ENCODE data around the gene LHFPL6. TPM values are rescaled to one million over a fixed set of nuclear protein-coding genes. Genes with fewer than 3 reads are reported as not detected.

The LHFPL6 gene
- total RNA-seq, 1 experiment from 2014 or later = 8.9 TPM

DNA sequence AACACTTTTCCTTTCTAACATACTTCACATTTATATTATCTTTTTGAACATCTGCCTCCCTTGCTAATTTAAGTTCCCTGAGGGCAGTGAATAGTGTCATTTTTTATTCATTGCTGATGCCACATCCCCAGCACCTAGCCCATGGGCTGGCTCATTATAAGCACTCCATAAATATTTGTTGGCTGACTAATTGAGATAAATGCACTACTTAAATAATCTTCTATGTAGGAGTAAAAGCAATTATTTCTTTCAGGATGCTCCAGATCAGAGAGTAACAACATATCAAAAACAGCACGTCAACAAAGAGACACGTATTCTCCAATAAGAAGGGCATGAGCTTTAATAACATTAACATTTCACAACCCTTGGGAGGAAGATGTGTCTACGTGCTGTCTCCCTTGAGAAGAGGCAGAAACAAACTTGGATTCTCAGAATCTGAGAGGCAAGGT lies 228.2 kb downstream of the LHFPL6 start:
- POLR2A ChIA-PET = no interaction called here
- BruUV-seq (replicated peaks) = no TSS peak
- no peak for TF ChIP-seq CTCF (IDR thresholded peaks at IDR 0.05; ENCODE audit: unreplicated experiment)
- Mint-ChIP-seq H3K36me3 (ENCODE audit: insufficient read depth, unreplicated experiment) (no peaks in the 10 kb centered on the region), H3K9me3 (ENCODE audit: unreplicated experiment) (no peaks in the 10 kb centered on the region), H3K27me3 (ENCODE audit: insufficient read depth, unreplicated experiment) (no peaks in the 10 kb centered on the region), H3K27ac (ENCODE audit: low read depth, unreplicated experiment) (no peak overlapping the region), H3K4me3 (ENCODE audit: unreplicated experiment) (no peak overlapping the region), H3K4me1 (ENCODE audit: insufficient read depth, unreplicated experiment) (no peaks in the 10 kb centered on the region)
- no peak for DNase-seq (ENCODE audit: unreplicated experiment)
- intact Hi-C loops (cut with micrococcal nuclease) = no loop called here
- CTCF ChIA-PET = interaction anchor here (0.6 kb wide), 3 partner anchors 177 to 231 kb away, joined by 3 to 5 read pairs (median 3); no protein-coding TSS in a partner anchor

GRCh38 chr13:39373145-39373544 lies 229.8 kb downstream of the LHFPL6 start:
- H3K36me3 Mint-ChIP-seq (ENCODE audit: insufficient read depth, unreplicated experiment) = no peaks in the 10 kb centered on the region
- no peak for DNase-seq (ENCODE audit: unreplicated experiment)
- H3K27ac Mint-ChIP-seq (ENCODE audit: low read depth, unreplicated experiment) = no peak overlapping the region
- no peaks in the 10 kb centered on the region for H3K4me1 Mint-ChIP-seq (ENCODE audit: insufficient read depth, unreplicated experiment)
- H3K27me3 Mint-ChIP-seq (ENCODE audit: insufficient read depth, unreplicated experiment) = no peaks in the 10 kb centered on the region
- no peak overlapping the region for H3K4me3 Mint-ChIP-seq (ENCODE audit: unreplicated experiment)
- BruUV-seq (replicated peaks) = no TSS peak
- ChIA-PET POLR2A (no interaction called here), CTCF (no interaction called here)
- intact Hi-C loops (cut with micrococcal nuclease) = no loop called here
- TF ChIP-seq CTCF (IDR thresholded peaks at IDR 0.05; ENCODE audit: unreplicated experiment) = no peak
- H3K9me3 Mint-ChIP-seq (ENCODE audit: unreplicated experiment) = no peaks in the 10 kb centered on the region

- ChIA-PET CTCF (interaction anchor here (0.6 kb wide), 1 partner anchor 135 kb away, joined by 3 read pairs; no protein-coding TSS in a partner anchor), POLR2A (no interaction called here)
- no peaks in the 10 kb centered on the region for H3K36me3 Mint-ChIP-seq (ENCODE audit: insufficient read depth, unreplicated experiment)
- H3K27me3 Mint-ChIP-seq (ENCODE audit: insufficient read depth, unreplicated experiment) = no peaks in the 10 kb centered on the region
- H3K4me1 Mint-ChIP-seq (ENCODE audit: insufficient read depth, unreplicated experiment) = no peaks in the 10 kb centered on the region
- no peak for TF ChIP-seq CTCF (IDR thresholded peaks at IDR 0.05; ENCODE audit: unreplicated experiment)
- H3K27ac Mint-ChIP-seq (ENCODE audit: low read depth, unreplicated experiment) = no peak overlapping the region
- BruUV-seq (replicated peaks) = no TSS peak
- H3K4me3 Mint-ChIP-seq (ENCODE audit: unreplicated experiment) = no peak overlapping the region
- intact Hi-C loops (cut with micrococcal nuclease) = no loop called here
- DNase-seq (ENCODE audit: unreplicated experiment) = no peak
- no peaks in the 10 kb centered on the region for H3K9me3 Mint-ChIP-seq (ENCODE audit: unreplicated experiment)
These were observed 231.3 kb downstream of the LHFPL6 start for GRCh38 chr13:39371706-39372105.

- H3K27me3 Mint-ChIP-seq (ENCODE audit: insufficient read depth, unreplicated experiment) = no peaks in the 10 kb centered on the region
- no peak for DNase-seq (ENCODE audit: unreplicated experiment)
- intact Hi-C loops (cut with micrococcal nuclease) = no loop called here
- H3K4me3 Mint-ChIP-seq (ENCODE audit: unreplicated experiment) = no peak overlapping the region
- BruUV-seq (replicated peaks) = no TSS peak
- no peak overlapping the region for H3K27ac Mint-ChIP-seq (ENCODE audit: low read depth, unreplicated experiment)
- H3K9me3 Mint-ChIP-seq (ENCODE audit: unreplicated experiment) = no peaks in the 10 kb centered on the region
- H3K4me1 Mint-ChIP-seq (ENCODE audit: insufficient read depth, unreplicated experiment) = no peaks in the 10 kb centered on the region
- TF ChIP-seq CTCF (IDR thresholded peaks at IDR 0.05; ENCODE audit: unreplicated experiment) = no peak
- no peaks in the 10 kb centered on the region for H3K36me3 Mint-ChIP-seq (ENCODE audit: insufficient read depth, unreplicated experiment)
- ChIA-PET POLR2A (no interaction called here), CTCF (interaction anchor here (0.8 kb wide), 1 partner anchor 29 kb away, joined by 6 read pairs; no protein-coding TSS in a partner anchor)
These were observed 232.4 kb downstream of the LHFPL6 start for GRCh38 chr13:39370554-39370953.

Data from MCF 10A (cell line).